ENCODE measurements around the gene KRTAP5-8. TPM values are rescaled to one million over a fixed set of nuclear protein-coding genes. Genes with fewer than 3 reads are reported as not detected.
"Not testable (repeated sequence)": the region's sequence is repeated elsewhere in the genome, so short reads cannot be mapped to it uniquely, and the experiment has no call there.

The KRTAP5-8 gene
- total and polyA plus RNA-seq, 4 donors: 0.22 TPM; not detected in 3

- Histone ChIP-seq H3K4me1 (ENCODE audit: control insufficient read depth, insufficient read depth, low read length) (no peaks in the 10 kb centered on the region), H3K4me3 (ENCODE audit: low read depth, low read length) (no peak overlapping the region), H3K9me3 (ENCODE audit: control insufficient read depth, insufficient read depth, low read length) (no peaks in the 10 kb centered on the region), H3K27me3 (ENCODE audit: control insufficient read depth, insufficient read depth, low read length) (no peaks in the 10 kb centered on the region), H3K36me3 (ENCODE audit: control insufficient read depth, insufficient read depth, low read length) (no peaks in the 10 kb centered on the region), H3K27ac (ENCODE audit: low read depth, low read length) (no peak overlapping the region)
- WGBS (ENCODE audit: insufficient coverage): 86% methylated on average over 6 of the region's 11 CpGs
- no peak for DNase-seq (ENCODE audit: low read depth in 4 of 6, low spot score in 6 of 6)
These were observed 7.2 kb upstream of the KRTAP5-8 start for GRCh38 chr11:71530602-71531001.

GRCh38 chr11:71532036-71532610 is 5.7 kb upstream of the KRTAP5-8 start:
- no peaks in the 10 kb centered on the region for H3K4me1 ChIP-seq (ENCODE audit: control insufficient read depth, insufficient read depth, low read length)
- H3K4me3 ChIP-seq (ENCODE audit: low read depth, low read length): no peak overlapping the region
- H3K27ac ChIP-seq (ENCODE audit: low read depth, low read length): no peak overlapping the region
- H3K9me3 ChIP-seq (ENCODE audit: control insufficient read depth, insufficient read depth, low read length): no peaks in the 10 kb centered on the region
- no peaks in the 10 kb centered on the region for H3K36me3 ChIP-seq (ENCODE audit: control insufficient read depth, insufficient read depth, low read length)
- WGBS (ENCODE audit: insufficient coverage): 88% methylated on average over 9 of the region's 10 CpGs
- H3K27me3 ChIP-seq (ENCODE audit: control insufficient read depth, insufficient read depth, low read length): no peaks in the 10 kb centered on the region
- DNase-seq (ENCODE audit: low read depth in 4 of 6, low spot score in 6 of 6): no peak

- H3K4me3 ChIP-seq (ENCODE audit: low read depth, low read length); H3K27ac ChIP-seq (ENCODE audit: low read depth, low read length): not testable (repeated sequence)
These were observed 2.9 kb upstream of the KRTAP5-8 start for GRCh38 chr11:71534711-71535608.

GRCh38 chr11:71535825-71536224 is 2.0 kb upstream of the KRTAP5-8 start:
- H3K27me3 ChIP-seq (ENCODE audit: control insufficient read depth, insufficient read depth, low read length): no peaks in the 10 kb centered on the region
- no peaks in the 10 kb centered on the region for H3K9me3 ChIP-seq (ENCODE audit: control insufficient read depth, insufficient read depth, low read length)
- H3K4me1 ChIP-seq (ENCODE audit: control insufficient read depth, insufficient read depth, low read length): no peaks in the 10 kb centered on the region
- no peak for DNase-seq (ENCODE audit: low read depth in 4 of 6, low spot score in 6 of 6)
- no peak overlapping the region for H3K27ac ChIP-seq (ENCODE audit: low read depth, low read length)
- 82% methylated on average over 7 of the region's 9 CpGs for WGBS (ENCODE audit: insufficient coverage)
- no peak overlapping the region for H3K4me3 ChIP-seq (ENCODE audit: low read depth, low read length)
- H3K36me3 ChIP-seq (ENCODE audit: control insufficient read depth, insufficient read depth, low read length): no peaks in the 10 kb centered on the region

More at GRCh38 chr11:71534711-71535608, 2.9 kb upstream of the KRTAP5-8 start:
- H3K9me3 ChIP-seq (ENCODE audit: control insufficient read depth, insufficient read depth, low read length); H3K27me3 ChIP-seq (ENCODE audit: control insufficient read depth, insufficient read depth, low read length); H3K36me3 ChIP-seq (ENCODE audit: control insufficient read depth, insufficient read depth, low read length); H3K4me1 ChIP-seq (ENCODE audit: control insufficient read depth, insufficient read depth, low read length): not testable (repeated sequence)
- 56% methylated on average over 7 of the region's 17 CpGs for WGBS (ENCODE audit: insufficient coverage)
- DNase-seq (ENCODE audit: low read depth in 4 of 6, low spot score in 6 of 6): peak in 1 of 6 donors; percentile 16

GRCh38 chr11:71537537-71537936 is 288 bp upstream of the KRTAP5-8 start:
- H3K36me3 ChIP-seq (ENCODE audit: control insufficient read depth, insufficient read depth, low read length): no peaks in the 10 kb centered on the region
- 94% methylated on average over 5 of the region's 9 CpGs for WGBS (ENCODE audit: insufficient coverage)
- H3K27ac ChIP-seq (ENCODE audit: low read depth, low read length): no peak overlapping the region

GRCh38 chr11:71538666-71538990 is 803 bp downstream of the KRTAP5-8 start:
- no peak for DNase-seq (ENCODE audit: low read depth in 4 of 6, low spot score in 6 of 6)
- Histone ChIP-seq H3K4me3 (ENCODE audit: low read depth, low read length) (no peak overlapping the region), H3K27me3 (ENCODE audit: control insufficient read depth, insufficient read depth, low read length) (no peaks in the 10 kb centered on the region), H3K4me1 (ENCODE audit: control insufficient read depth, insufficient read depth, low read length) (no peaks in the 10 kb centered on the region), H3K36me3 (ENCODE audit: control insufficient read depth, insufficient read depth, low read length) (no peaks in the 10 kb centered on the region), H3K9me3 (ENCODE audit: control insufficient read depth, insufficient read depth, low read length) (no peaks in the 10 kb centered on the region), H3K27ac (ENCODE audit: low read depth, low read length) (no peak overlapping the region)
- 73% methylated on average over 4 of the region's 4 CpGs for WGBS (ENCODE audit: insufficient coverage)

More at GRCh38 chr11:71537537-71537936, 288 bp upstream of the KRTAP5-8 start:
- no peaks in the 10 kb centered on the region for H3K9me3 ChIP-seq (ENCODE audit: control insufficient read depth, insufficient read depth, low read length)
- H3K4me3 ChIP-seq (ENCODE audit: low read depth, low read length): no peak overlapping the region
- no peak for DNase-seq (ENCODE audit: low read depth in 4 of 6, low spot score in 6 of 6)
- H3K27me3 ChIP-seq (ENCODE audit: control insufficient read depth, insufficient read depth, low read length): no peaks in the 10 kb centered on the region
- H3K4me1 ChIP-seq (ENCODE audit: control insufficient read depth, insufficient read depth, low read length): no peaks in the 10 kb centered on the region

- Histone ChIP-seq H3K27me3 (ENCODE audit: control insufficient read depth, insufficient read depth, low read length) (no peaks in the 10 kb centered on the region), H3K4me1 (ENCODE audit: control insufficient read depth, insufficient read depth, low read length) (no peaks in the 10 kb centered on the region), H3K9me3 (ENCODE audit: control insufficient read depth, insufficient read depth, low read length) (no peaks in the 10 kb centered on the region), H3K4me3 (ENCODE audit: low read depth, low read length) (no peak overlapping the region), H3K36me3 (ENCODE audit: control insufficient read depth, insufficient read depth, low read length) (no peaks in the 10 kb centered on the region), H3K27ac (ENCODE audit: low read depth, low read length) (no peak overlapping the region)
- DNase-seq (ENCODE audit: low read depth in 4 of 6, low spot score in 6 of 6): no peak
- 90% methylated on average over 6 of the region's 11 CpGs for WGBS (ENCODE audit: insufficient coverage)
These were observed 1.2 kb downstream of the KRTAP5-8 start for GRCh38 chr11:71539017-71539416.

- not testable (repeated sequence) for H3K27ac ChIP-seq (ENCODE audit: low read depth, low read length); H3K4me3 ChIP-seq (ENCODE audit: low read depth, low read length); H3K36me3 ChIP-seq (ENCODE audit: control insufficient read depth, insufficient read depth, low read length); H3K27me3 ChIP-seq (ENCODE audit: control insufficient read depth, insufficient read depth, low read length); H3K9me3 ChIP-seq (ENCODE audit: control insufficient read depth, insufficient read depth, low read length); DNase-seq (ENCODE audit: low read depth in 4 of 6, low spot score in 6 of 6); H3K4me1 ChIP-seq (ENCODE audit: control insufficient read depth, insufficient read depth, low read length)
- 100% methylated on average over 9 of the region's 11 CpGs for WGBS (ENCODE audit: insufficient coverage)
These were observed 2.1 kb downstream of the KRTAP5-8 start for GRCh38 chr11:71539971-71540370.

GRCh38 chr11:71540521-71541304 is 2.9 kb downstream of the KRTAP5-8 start:
- not testable (repeated sequence) for H3K4me1 ChIP-seq (ENCODE audit: control insufficient read depth, insufficient read depth, low read length); H3K27me3 ChIP-seq (ENCODE audit: control insufficient read depth, insufficient read depth, low read length); H3K27ac ChIP-seq (ENCODE audit: low read depth, low read length); H3K4me3 ChIP-seq (ENCODE audit: low read depth, low read length); DNase-seq (ENCODE audit: low read depth in 4 of 6, low spot score in 6 of 6); H3K36me3 ChIP-seq (ENCODE audit: control insufficient read depth, insufficient read depth, low read length); H3K9me3 ChIP-seq (ENCODE audit: control insufficient read depth, insufficient read depth, low read length)
- 92% methylated on average over 6 of the region's 9 CpGs for WGBS (ENCODE audit: insufficient coverage)
